ENCODE data around the gene SETBP1. TPM values are rescaled to one million over a fixed set of nuclear protein-coding genes. Genes with fewer than 3 reads are reported as not detected.

The SETBP1 gene
- total RNA-seq, 2 donors from 2014 or later: 17.3 to 20.1 TPM

- no peaks in the 10 kb centered on the region for H3K9me3 ChIP-seq (ENCODE audit: control insufficient read depth, low read length)
- 91 to 94% methylated on average over 5 to 7 of the region's 7 CpGs for WGBS, 2 experiments (ENCODE audit: insufficient coverage in 1 of 2, insufficient read length in 1 of 2)
- TF ChIP-seq CTCF (conservative IDR thresholded peaks at IDR 0.05): no peak
- no peaks in the 10 kb centered on the region for H3K36me3 Mint-ChIP-seq (ENCODE audit: low read depth)
- H3K27me3 Mint-ChIP-seq (ENCODE audit: insufficient read depth): peaks cover 12% of the 10 kb centered on the region
- no peak overlapping the region for H3K27ac ChIP-seq (ENCODE audit: low read depth, low read length)
- no peak overlapping the region for H3K27ac Mint-ChIP-seq
- no peak overlapping the region for H3K9ac ChIP-seq (ENCODE audit: extremely low read depth, low read length, poor library complexity, severe bottlenecking)
- DNase-seq: no peak
- no peaks in the 10 kb centered on the region for H3K36me3 ChIP-seq (ENCODE audit: control insufficient read depth, insufficient read depth, low read length)
- H3K4me3 ChIP-seq (ENCODE audit: low read length): no peak overlapping the region
- no peak overlapping the region for H3K4me3 Mint-ChIP-seq
- peaks cover 10% of the 10 kb centered on the region for H3K4me1 Mint-ChIP-seq
- no peaks in the 10 kb centered on the region for H3K4me1 ChIP-seq (ENCODE audit: control insufficient read depth, insufficient read depth, low read length)
- no peaks in the 10 kb centered on the region for H3K27me3 ChIP-seq (ENCODE audit: control insufficient read depth, insufficient read depth, low read length, poor library complexity, severe bottlenecking)
- H3K9me3 Mint-ChIP-seq: no peaks in the 10 kb centered on the region
These were observed 2.8 kb upstream of the SETBP1 start for GRCh38 chr18:44677933-44678332.

DNA sequence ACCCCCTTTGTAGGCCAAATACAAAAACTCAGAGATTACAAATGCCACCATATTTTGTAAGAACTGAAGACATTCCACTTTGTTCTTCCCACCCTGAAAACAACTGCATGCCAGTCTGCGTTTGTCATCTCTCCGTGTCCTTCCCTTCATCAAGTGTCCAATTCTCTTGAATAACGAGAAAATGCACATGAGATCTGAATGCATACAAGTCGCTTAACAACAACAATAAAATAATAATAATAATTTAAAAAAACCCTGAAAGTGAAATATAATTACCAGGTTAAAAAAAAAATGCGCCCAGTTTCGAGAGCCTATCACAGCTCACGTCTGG lies 2.0 kb upstream of the SETBP1 start:
- Mint-ChIP-seq H3K4me3 (no peak overlapping the region), H3K27ac (no peak overlapping the region), H3K36me3 (ENCODE audit: low read depth) (no peaks in the 10 kb centered on the region), H3K27me3 (ENCODE audit: insufficient read depth) (peaks cover 10% of the 10 kb centered on the region), H3K9me3 (no peaks in the 10 kb centered on the region), H3K4me1 (peaks cover 10% of the 10 kb centered on the region)
- Histone ChIP-seq H3K9me3 (ENCODE audit: control insufficient read depth, low read length) (no peaks in the 10 kb centered on the region), H3K4me3 (ENCODE audit: low read length) (peak overlapping the region; percentile 75), H3K9ac (ENCODE audit: extremely low read depth, low read length, poor library complexity, severe bottlenecking) (no peak overlapping the region), H3K4me1 (ENCODE audit: control insufficient read depth, insufficient read depth, low read length) (peaks cover 6% of the 10 kb centered on the region), H3K27me3 (ENCODE audit: control insufficient read depth, insufficient read depth, low read length, poor library complexity, severe bottlenecking) (no peaks in the 10 kb centered on the region), H3K27ac (ENCODE audit: low read depth, low read length) (no peak overlapping the region), H3K36me3 (ENCODE audit: control insufficient read depth, insufficient read depth, low read length) (no peaks in the 10 kb centered on the region)
- 32 to 100% methylated on average over 2 to 6 of the region's 7 CpGs for WGBS, 2 experiments (ENCODE audit: insufficient coverage in 1 of 2, insufficient read length in 1 of 2)
- no peak for DNase-seq
- no peak for TF ChIP-seq CTCF (conservative IDR thresholded peaks at IDR 0.05)

DNA sequence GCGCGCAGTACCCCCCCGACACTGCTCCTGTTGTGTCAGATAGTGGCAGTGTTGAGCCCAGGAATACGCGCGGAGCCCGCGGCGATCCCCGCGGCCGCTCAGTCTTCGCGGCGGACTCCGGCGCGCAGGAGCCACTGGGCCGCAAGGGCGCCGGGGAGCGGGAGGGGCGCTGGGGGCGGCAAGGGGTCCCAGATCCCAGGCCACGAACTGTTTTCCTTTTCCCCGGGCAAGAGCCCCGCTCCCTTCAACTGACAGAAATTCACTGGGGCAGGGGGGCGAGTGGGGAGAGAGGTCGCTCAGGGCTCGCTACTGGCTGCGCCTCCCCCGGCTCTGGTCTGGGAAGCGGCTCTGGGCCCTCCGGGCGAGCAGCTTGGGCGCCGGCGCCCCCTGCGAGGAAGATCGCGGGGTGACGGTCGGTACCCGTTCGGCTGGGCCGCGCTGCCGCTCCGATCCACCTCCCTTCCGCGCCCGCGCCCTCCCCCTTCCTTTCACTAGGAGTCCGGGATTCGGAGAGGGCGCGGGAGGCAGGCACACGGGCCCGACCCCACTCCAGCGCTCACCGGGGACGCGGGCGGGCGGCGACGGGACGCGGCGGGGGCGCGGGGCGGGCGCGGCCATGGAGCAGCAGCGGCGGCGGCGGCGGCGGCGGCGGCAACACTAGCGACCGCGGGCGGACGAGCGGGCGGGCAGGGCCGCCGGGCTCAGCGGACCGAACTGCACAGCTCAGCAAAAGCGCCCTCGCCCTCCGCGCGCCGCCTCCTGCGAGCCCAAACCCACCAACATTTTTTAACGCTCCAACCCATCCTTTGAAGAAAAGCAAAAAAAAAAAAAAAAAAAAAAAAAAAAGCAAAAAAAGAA lies 1.4 kb upstream of the SETBP1 start:
- peak overlapping the region; percentile 64 for H3K9ac ChIP-seq (ENCODE audit: extremely low read depth, low read length, poor library complexity, severe bottlenecking)
- H3K36me3 ChIP-seq (ENCODE audit: control insufficient read depth, insufficient read depth, low read length): no peaks in the 10 kb centered on the region
- peak; percentile 91 for DNase-seq
- TF ChIP-seq CTCF (conservative IDR thresholded peaks at IDR 0.05): peak; percentile 73
- H3K27me3 ChIP-seq (ENCODE audit: control insufficient read depth, insufficient read depth, low read length, poor library complexity, severe bottlenecking): no peaks in the 10 kb centered on the region
- H3K4me1 Mint-ChIP-seq: peaks cover 10% of the 10 kb centered on the region
- H3K4me3 ChIP-seq (ENCODE audit: low read length): peak overlapping the region; percentile 75
- peak overlapping the region; percentile 87 for H3K27ac ChIP-seq (ENCODE audit: low read depth, low read length)
- WGBS, 2 experiments (ENCODE audit: insufficient coverage in 1 of 2, insufficient read length in 1 of 2): 0% methylated on average over 1 to 101 of the region's 102 CpGs
- no peak overlapping the region for H3K27ac Mint-ChIP-seq
- H3K4me3 Mint-ChIP-seq: no peak overlapping the region
- no peaks in the 10 kb centered on the region for H3K9me3 Mint-ChIP-seq
- H3K27me3 Mint-ChIP-seq (ENCODE audit: insufficient read depth): peaks cover 10% of the 10 kb centered on the region
- H3K36me3 Mint-ChIP-seq (ENCODE audit: low read depth): no peaks in the 10 kb centered on the region
- H3K4me1 ChIP-seq (ENCODE audit: control insufficient read depth, insufficient read depth, low read length): peaks cover 11% of the 10 kb centered on the region
- H3K9me3 ChIP-seq (ENCODE audit: control insufficient read depth, low read length): no peaks in the 10 kb centered on the region

Data from endodermal cell (in vitro differentiated cells).